Psoas muscle (tissue), 8 donors: ENCODE results near the gene WDR18. TPM values are rescaled to one million over a fixed set of nuclear protein-coding genes. Genes with fewer than 3 reads are reported as not detected.

ENCODE experiments used
- ATAC-seq, 4 donors: fragments of 200-7000 bp; cut with Tn5 transposase; one replicate each; pipeline ENCODE4 v1.9.1; 2020; ENCODE audit warnings: moderate library complexity in 3 of 4, mild to moderate bottlenecking in 2 of 4
- DNase-seq, 2 donors: peaks; one replicate each; pipeline ENCODE4 v3.0.0-alpha.2; 2020
- H3K27ac ChIP-seq: fragments of 200-600 bp; one replicate; pipeline ENCODE4 v1.8.0; 2022
- H3K27me3 ChIP-seq, 3 donors: fragments of 200-600 bp in 1 of 3; one replicate each; pipeline versions ENCODE4 v1.6.1 to v1.8.0; 2013 to 2022; ENCODE audit warnings: low read length in 2 of 3, mild to moderate bottlenecking in 2 of 3, moderate library complexity in 1 of 3; ENCODE audit not compliant: insufficient read depth in 3 of 3
- H3K36me3 ChIP-seq, 2 donors: fragments of 200-600 bp in 1 of 2; one replicate each; pipeline versions ENCODE4 v1.6.1 to v1.8.0; 2013 to 2022; ENCODE audit warnings: low read depth in 1 of 2, mild to moderate bottlenecking in 1 of 2, moderate library complexity in 1 of 2; ENCODE audit not compliant: insufficient read depth in 1 of 2
- H3K4me1 ChIP-seq: fragments of 200-600 bp; one replicate; pipeline ENCODE4 v1.8.0; 2022
- H3K4me3 ChIP-seq: fragments of 200-600 bp; one replicate; pipeline ENCODE4 v1.8.0; 2022; ENCODE audit warnings: mild to moderate bottlenecking
- H3K9me3 ChIP-seq: fragments of 200-600 bp; one replicate; pipeline ENCODE4 v1.8.0; 2022
- WGBS, 3 donors: extraction: QIAGEN DNeasy Blood & Tissue Kit; methylation state at CpG; one replicate each; pipeline versions ENCODE4 v1.1.6 to v1.1.7; 2013; 5-methylcytosine and 5-hydroxymethylcytosine counted together
- intact Hi-C, 2 donors: fragments of 100-400 bp; cut with DNase I; formaldehyde crosslinking; loops; one replicate each; pipeline versions ENCODE4 v1.11.0 to v1.14.2; 2022
- polyA plus RNA-seq, 3 donors: library from polyadenylated mRNA; stranded (reverse); fragments of 200-250 nt; gene quantifications; one replicate each; pipeline ENCODE4 v1.2.3, GENCODE V29; 2013
- total RNA-seq, 4 donors: library from RNA; stranded (reverse); fragmentation: NEBNext Ultra II Directional in 2 of 4; extraction: Animal tissue kit (Norgen Biotek cat#: 25700) in 2 of 4; gene quantifications; one replicate each; pipeline versions ENCODE4 v1.2.1 to v1.2.4, GENCODE V29; 2021 to 2023
- TF ChIP-seq, protein P1 (sequence below): fragments of 200-600 bp; IDR thresholded peaks from one replicate; pipeline ENCODE4 v1.8.0; 2022; ENCODE audit warnings: antibody characterized with exemption
- donor health status: healthy with polysubstance abuse.
- donor health status: DM: no; HTN: no; CAD: no; lungs with moderate emphysema.
- donor health status: Bipolar disorder and iron deficiency.
- donor health status: healthy.
- donor health status: DM: yes; HTN: yes; CAD: no.
- donor health status: DM: no; HTN: no; CAD: no.
- donor health status: DM: no; HTN: no; CAD: no.
- donor health status: DM: yes; HTN: yes; CAD: no.

WDR18 gene
- total and polyA plus RNA-seq, 7 donors: 17.4 to 77.9 (median 28.0) TPM

DNA sequence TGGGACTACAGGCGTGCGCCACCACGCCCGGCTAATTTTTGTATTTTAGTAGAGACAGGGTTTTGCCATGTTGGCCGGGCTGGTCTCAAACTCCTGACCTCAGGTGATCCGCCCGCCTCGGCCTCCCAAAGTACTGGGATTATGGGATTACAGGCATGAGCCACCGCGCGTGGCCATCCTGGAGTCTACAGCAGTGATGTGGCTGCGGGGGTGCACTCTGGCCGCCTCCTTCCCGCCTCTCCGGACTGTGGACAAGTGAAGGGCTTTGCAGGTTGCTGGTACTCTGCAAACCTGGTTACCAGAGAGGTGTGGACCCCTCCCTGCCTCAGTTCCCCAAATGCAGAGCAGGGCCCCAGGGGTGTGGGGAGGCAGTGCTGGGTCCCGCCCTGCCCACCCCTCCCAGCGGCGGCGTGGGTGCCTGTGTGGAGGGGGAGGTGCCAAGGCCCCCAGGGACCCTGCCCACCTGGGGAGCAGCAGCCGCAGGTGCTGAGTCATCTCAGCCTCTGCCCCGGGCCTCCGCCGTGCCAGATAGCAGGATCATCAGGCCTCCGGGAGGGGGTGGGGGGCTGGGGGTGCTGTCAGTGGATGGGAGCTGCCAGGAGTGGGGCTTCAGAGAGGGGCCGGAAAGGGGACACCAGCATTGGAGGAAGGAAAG lies 35.2 kb upstream of the WDR18 start:
- ATAC-seq (no peak), DNase-seq (no peak)
- no peaks in the 10 kb centered on the region for H3K4me1 ChIP-seq
- intact Hi-C loops: no loop called here
- no peak overlapping the region for H3K27ac ChIP-seq
- peaks cover 0 to 13% (median 9%) of the 10 kb centered on the region in 3 donors for H3K27me3 ChIP-seq
- no peaks in the 10 kb centered on the region for H3K9me3 ChIP-seq
- TF ChIP-seq, protein P1, sequence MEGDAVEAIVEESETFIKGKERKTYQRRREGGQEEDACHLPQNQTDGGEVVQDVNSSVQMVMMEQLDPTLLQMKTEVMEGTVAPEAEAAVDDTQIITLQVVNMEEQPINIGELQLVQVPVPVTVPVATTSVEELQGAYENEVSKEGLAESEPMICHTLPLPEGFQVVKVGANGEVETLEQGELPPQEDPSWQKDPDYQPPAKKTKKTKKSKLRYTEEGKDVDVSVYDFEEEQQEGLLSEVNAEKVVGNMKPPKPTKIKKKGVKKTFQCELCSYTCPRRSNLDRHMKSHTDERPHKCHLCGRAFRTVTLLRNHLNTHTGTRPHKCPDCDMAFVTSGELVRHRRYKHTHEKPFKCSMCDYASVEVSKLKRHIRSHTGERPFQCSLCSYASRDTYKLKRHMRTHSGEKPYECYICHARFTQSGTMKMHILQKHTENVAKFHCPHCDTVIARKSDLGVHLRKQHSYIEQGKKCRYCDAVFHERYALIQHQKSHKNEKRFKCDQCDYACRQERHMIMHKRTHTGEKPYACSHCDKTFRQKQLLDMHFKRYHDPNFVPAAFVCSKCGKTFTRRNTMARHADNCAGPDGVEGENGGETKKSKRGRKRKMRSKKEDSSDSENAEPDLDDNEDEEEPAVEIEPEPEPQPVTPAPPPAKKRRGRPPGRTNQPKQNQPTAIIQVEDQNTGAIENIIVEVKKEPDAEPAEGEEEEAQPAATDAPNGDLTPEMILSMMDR: no peak
- WGBS, 3 donors: 84 to 89% (median 87%) methylated on average over 22 to 25 of the region's 25 CpGs
- no peaks in the 10 kb centered on the region for H3K36me3 ChIP-seq
- no peak overlapping the region for H3K4me3 ChIP-seq

DNA sequence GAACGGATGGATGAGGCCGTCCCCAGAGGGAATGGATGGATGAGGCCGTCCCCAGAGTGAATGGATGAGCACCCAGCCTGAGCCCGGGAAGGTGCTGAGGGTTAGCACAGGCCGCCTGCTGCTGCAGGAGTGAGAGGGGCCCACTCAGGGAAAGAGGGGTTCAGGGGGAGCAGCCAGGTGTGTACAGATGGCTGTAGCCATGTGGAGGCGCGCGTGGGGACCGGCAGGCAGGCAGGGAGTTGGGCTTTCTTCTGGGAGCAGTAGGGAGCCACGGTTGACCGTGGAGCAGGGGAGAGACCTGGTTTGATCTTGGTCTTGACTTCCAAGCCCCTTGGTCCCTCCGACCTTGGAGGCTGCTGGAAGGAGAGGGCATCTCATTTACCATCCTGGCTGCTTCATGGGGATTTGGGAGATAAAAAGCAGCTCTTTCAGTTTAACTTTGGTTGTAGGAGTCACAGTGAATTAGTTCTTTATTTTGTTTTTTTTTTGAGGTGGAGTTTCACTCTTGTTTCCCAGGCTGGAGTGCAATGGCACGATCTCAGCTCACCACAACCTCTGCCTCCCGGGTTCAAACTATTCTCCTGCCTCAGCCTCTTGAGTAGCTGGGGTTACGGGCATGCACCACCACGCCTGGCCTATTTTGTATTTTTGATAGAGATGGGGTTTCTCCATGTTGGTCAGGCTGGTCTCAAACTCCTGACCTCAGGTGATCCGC lies 33.6 kb upstream of the WDR18 start:
- Histone ChIP-seq H3K4me3 (no peak overlapping the region), H3K9me3 (no peaks in the 10 kb centered on the region), H3K27ac (no peak overlapping the region), H3K27me3 (peaks cover 0 to 17% (median 9%) of the 10 kb centered on the region in 3 donors), H3K4me1 (no peaks in the 10 kb centered on the region), H3K36me3 (no peaks in the 10 kb centered on the region)
- intact Hi-C loops: no loop called here
- ATAC-seq (no peak), DNase-seq (no peak)
- 77 to 78% (median 78%) methylated on average over 17 of the region's 17 CpGs for WGBS, 3 donors
- TF ChIP-seq, protein P1: no peak

DNA sequence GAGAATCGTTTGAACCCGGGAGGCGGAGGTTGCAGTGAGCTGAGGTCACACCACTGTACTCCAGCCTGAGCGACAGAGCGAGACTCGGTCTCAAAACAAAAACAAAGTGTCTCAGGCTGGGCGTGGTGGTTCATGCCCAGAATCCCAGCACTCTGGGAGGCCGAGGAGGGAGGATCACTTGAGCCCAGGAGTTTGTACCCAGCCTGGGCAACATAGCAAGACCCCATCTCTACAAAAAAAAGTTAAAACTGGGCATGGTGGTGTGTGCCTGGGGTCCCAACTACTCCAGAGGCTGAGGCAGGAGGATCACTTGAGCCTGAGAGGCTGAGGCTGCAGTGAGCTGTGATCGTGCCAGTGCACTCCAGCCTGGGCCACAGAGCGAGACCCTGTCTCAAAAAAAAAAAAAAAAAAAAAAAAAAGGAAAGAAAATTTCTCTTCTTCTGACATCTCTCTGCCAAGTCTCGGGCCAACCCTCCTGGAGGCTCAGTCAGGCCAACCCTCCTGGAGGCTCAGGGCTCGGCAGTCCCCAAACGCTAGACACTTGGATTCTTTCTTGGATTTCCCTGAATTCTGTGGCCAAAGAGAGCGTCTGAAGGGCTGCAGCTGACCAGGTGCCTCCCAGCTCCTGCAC lies 32.0 kb upstream of the WDR18 start:
- no peak for ATAC-seq
- Histone ChIP-seq H3K27ac (no peak overlapping the region), H3K9me3 (no peaks in the 10 kb centered on the region), H3K27me3 (peaks cover 0 to 17% (median 9%) of the 10 kb centered on the region in 3 donors), H3K36me3 (no peaks in the 10 kb centered on the region), H3K4me3 (no peak overlapping the region), H3K4me1 (no peaks in the 10 kb centered on the region)
- TF ChIP-seq, protein P1: no peak
- DNase-seq: no peak
- 76 to 85% (median 84%) methylated on average over 12 to 14 of the region's 14 CpGs for WGBS, 3 donors
- intact Hi-C loops: no loop called here

DNA sequence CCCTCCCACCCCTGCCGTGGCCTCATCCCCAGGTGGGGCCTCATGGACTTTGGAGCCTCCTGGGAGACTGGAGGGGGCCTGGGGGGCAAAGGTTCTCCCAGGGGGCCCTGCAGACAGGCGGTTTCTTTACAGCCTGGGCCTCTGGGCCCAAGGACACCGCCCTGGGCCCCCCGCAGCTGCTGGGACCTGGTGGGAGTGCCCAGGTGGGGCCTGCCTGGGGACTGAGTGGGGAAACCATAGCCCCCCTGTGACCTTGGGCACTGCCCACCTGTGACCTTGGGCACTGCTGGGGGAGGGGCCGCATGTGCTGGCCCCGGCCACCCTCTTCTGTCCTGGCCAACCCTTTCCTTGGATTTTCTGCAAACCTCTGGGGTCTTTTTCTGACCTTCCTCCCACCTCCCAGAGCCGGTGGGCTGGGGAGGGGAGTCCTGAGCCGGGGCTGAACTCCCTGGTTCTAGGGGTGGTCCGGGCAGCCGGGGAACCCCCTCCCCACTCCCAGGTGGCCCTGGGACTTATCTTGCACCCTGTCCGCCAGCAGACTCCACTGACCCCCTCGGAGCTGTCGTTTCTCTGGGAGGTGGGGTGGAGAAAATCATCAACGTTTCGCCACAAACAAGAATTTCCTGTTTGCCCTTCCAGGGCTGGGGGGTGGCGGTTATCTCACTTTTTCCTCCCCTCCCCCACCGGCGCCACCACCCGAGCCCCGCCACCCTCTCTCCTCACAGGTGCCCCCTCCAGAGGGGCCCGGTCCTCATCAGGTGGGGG lies 31.3 kb upstream of the WDR18 start:
- Histone ChIP-seq H3K36me3 (no peaks in the 10 kb centered on the region), H3K4me3 (no peak overlapping the region), H3K4me1 (no peaks in the 10 kb centered on the region), H3K27me3 (peaks cover 0 to 17% (median 9%) of the 10 kb centered on the region in 3 donors), H3K27ac (no peak overlapping the region), H3K9me3 (no peaks in the 10 kb centered on the region)
- DNase-seq (no peak), ATAC-seq (no peak)
- intact Hi-C loops: no loop called here
- 34 to 42% (median 41%) methylated on average over 19 to 21 of the region's 21 CpGs for WGBS, 3 donors
- TF ChIP-seq, protein P1: no peak
